ENCODE results near the gene TRIM9.

DNA sequence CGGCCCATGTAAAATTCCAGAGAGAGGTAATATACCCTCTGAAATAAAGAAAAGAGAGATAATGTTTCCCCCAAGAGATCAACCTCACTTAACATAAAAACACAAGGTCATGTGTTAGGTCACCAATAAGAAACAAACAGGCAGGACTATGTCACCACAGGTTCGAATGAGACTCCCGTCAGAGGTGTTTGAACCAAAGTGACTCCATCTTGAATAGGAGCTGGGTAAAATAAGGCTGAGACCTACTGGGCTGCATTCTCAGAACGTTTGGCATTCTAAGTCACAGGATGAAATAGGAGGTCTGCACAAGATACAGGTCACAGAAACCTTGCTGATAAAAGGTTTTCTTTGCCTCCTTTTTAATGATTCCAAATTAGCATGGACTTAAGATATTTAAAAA lies 157.1 kb downstream of the TRIM9 start:
- TF ChIP-seq, protein P1, sequence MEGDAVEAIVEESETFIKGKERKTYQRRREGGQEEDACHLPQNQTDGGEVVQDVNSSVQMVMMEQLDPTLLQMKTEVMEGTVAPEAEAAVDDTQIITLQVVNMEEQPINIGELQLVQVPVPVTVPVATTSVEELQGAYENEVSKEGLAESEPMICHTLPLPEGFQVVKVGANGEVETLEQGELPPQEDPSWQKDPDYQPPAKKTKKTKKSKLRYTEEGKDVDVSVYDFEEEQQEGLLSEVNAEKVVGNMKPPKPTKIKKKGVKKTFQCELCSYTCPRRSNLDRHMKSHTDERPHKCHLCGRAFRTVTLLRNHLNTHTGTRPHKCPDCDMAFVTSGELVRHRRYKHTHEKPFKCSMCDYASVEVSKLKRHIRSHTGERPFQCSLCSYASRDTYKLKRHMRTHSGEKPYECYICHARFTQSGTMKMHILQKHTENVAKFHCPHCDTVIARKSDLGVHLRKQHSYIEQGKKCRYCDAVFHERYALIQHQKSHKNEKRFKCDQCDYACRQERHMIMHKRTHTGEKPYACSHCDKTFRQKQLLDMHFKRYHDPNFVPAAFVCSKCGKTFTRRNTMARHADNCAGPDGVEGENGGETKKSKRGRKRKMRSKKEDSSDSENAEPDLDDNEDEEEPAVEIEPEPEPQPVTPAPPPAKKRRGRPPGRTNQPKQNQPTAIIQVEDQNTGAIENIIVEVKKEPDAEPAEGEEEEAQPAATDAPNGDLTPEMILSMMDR (IDR thresholded peaks at IDR 0.05 in 4 of 5, conservative IDR thresholded peaks at IDR 0.05 in 1 of 5) = no peak
- no peak for TF ChIP-seq POLR2A (IDR thresholded peaks at IDR 0.05)

All from gastrocnemius medialis (tissue), 4 donors.